HepG2 (cell line): ENCODE measurements around the gene SCFD1. TPM values are rescaled to one million over a fixed set of nuclear protein-coding genes. Genes with fewer than 3 reads are reported as not detected.

Source experiments
- ATAC-seq: fragments of 200-7000 bp; cut with Tn5 transposase; 3 replicates; pipeline ENCODE4 v1.9.1; 2020; ENCODE audit warnings: mild to moderate bottlenecking, moderate library complexity
- BruUV-seq: library from RNA; stranded (reverse); fragments of 400-500 nt; replicated peaks from 2 replicates; lab custom pipeline; 2021; lab: Mats Ljungman, UMichigan
- CTCF ChIA-PET: fragments of 300-600 bp; formaldehyde crosslinking; extraction: SDS; loops from one replicate; lab custom pipeline; 2021; ENCODE audit warnings: low total read pairs, inconsistent platforms, low intra/inter-chr PET ratio; lab: Yijun Ruan, JAX
- POLR2A ChIA-PET: fragments of 350-600 bp; sonication (Branson Sonifier 250); formaldehyde crosslinking; loops from one replicate; lab custom pipeline; 2020; ENCODE audit warnings: antibody characterized with exemption, inconsistent platforms; lab: Yijun Ruan, JAX
- DNase-seq: peaks from one replicate; pipeline ENCODE4 v3.0.0-alpha.2; 2015; ENCODE audit warnings: low spot score
- FAIRE-seq: peaks from 3 replicates; lab custom pipeline; 2011; peaks lifted over from hg19 to GRCh38; lab: Jason Lieb, UNC
- H2AFZ ChIP-seq: one replicate; pipeline ENCODE4 v1.6.1; 2011; ENCODE audit warnings: low read length, inconsistent platforms
- H3K27ac ChIP-seq: fragments of 300-600 bp; 3 replicates; pipeline ENCODE4 v1.8.0; 2011; ENCODE audit warnings: mixed run types, mild to moderate bottlenecking, mixed read lengths, low read length, inconsistent platforms; ENCODE audit not compliant: insufficient read depth; ENCODE audit errors: extremely low read length
- H3K27me3 ChIP-seq, 2 experiments: fragments of 200-600 bp in 1 of 2; 2 replicates in 1 of 2; 3 replicates in 1 of 2; pipeline versions ENCODE4 v1.6.0 to v1.8.0; 2011; ENCODE audit warnings: low read length in 2 of 2, mild to moderate bottlenecking in 2 of 2, moderate library complexity in 2 of 2, inconsistent platforms in 1 of 2; ENCODE audit not compliant: insufficient read depth in 2 of 2, control insufficient read depth in 1 of 2
- H3K36me3 ChIP-seq, 2 experiments: fragments of 200-600 bp in 1 of 2; replicated peaks in 1 of 2; 2 replicates in 1 of 2; 3 replicates in 1 of 2; pipeline versions ENCODE4 v1.5.1 to v1.8.0; 2011; ENCODE audit warnings: low read length in 2 of 2, inconsistent platforms in 1 of 2; ENCODE audit not compliant: insufficient read depth in 2 of 2, control insufficient read depth in 1 of 2
- H3K4me1 ChIP-seq: 2 replicates; pipeline ENCODE4 v1.5.1; 2012; ENCODE audit warnings: low read length, inconsistent platforms; ENCODE audit not compliant: insufficient read depth
- H3K4me2 ChIP-seq: 2 replicates; pipeline ENCODE4 v1.6.0; 2011; ENCODE audit warnings: low read depth, low read length, inconsistent platforms
- H3K4me3 ChIP-seq, 3 experiments: fragments of 200-600 bp in 1 of 3; sonication (generic), shearing (Covaris generic) in 1 of 3; replicated peaks in 1 of 3; 2 replicates each; pipeline ENCODE4 v1.5.1; 2011 to 2016; ENCODE audit warnings: low read length in 3 of 3, inconsistent platforms in 2 of 3, low read depth in 2 of 3, mild to moderate bottlenecking in 2 of 3, control low read depth in 1 of 3, mixed read lengths in 1 of 3; ENCODE audit not compliant: insufficient read depth in 1 of 3
- H3K79me2 ChIP-seq: one replicate; pipeline ENCODE4 v1.6.1; 2011; ENCODE audit warnings: low read length, inconsistent platforms; ENCODE audit not compliant: insufficient read depth
- H3K9ac ChIP-seq: 2 replicates; pipeline ENCODE4 v1.6.0; 2011; ENCODE audit warnings: mild to moderate bottlenecking, low read depth, low read length, inconsistent platforms; ENCODE audit not compliant: insufficient read depth
- H3K9me3 ChIP-seq: 2 replicates; pipeline ENCODE4 v1.5.1; 2012; ENCODE audit warnings: mild to moderate bottlenecking, low read length
- H4K20me1 ChIP-seq: 2 replicates; pipeline ENCODE4 v1.6.0; 2011; ENCODE audit warnings: inconsistent platforms, mild to moderate bottlenecking, low read length, moderate library complexity; ENCODE audit not compliant: insufficient read depth
- MAFF ChIP-seq: IDR thresholded peaks from 2 replicates; pipeline ENCODE4 v1.6.1; 2011; ENCODE audit warnings: low read depth, low read length, improper control_type of control experiment
- MAFK ChIP-seq, 2 experiments: IDR thresholded peaks in 1 of 2; conservative IDR thresholded peaks in 1 of 2; 2 replicates each; pipeline ENCODE4 v1.6.1; 2011; ENCODE audit warnings: improper control_type of control experiment in 2 of 2, low read length in 2 of 2
- PHF8 ChIP-seq: sonication (generic); formaldehyde crosslinking; IDR thresholded peaks from 2 replicates; pipeline ENCODE4 v1.5.0; 2020; ENCODE audit warnings: missing genetic modification reagents
- RBFOX2 ChIP-seq: fragments of 200-400 bp; formaldehyde crosslinking; IDR thresholded peaks from 2 replicates; pipeline ENCODE4 v1.6.1; 2017; ENCODE audit warnings: low read depth, mild to moderate bottlenecking, low read length
- TCF7L2 ChIP-seq: IDR thresholded peaks from 2 replicates; pipeline ENCODE4 v1.6.1; 2011; ENCODE audit warnings: mild to moderate bottlenecking, low read depth, low read length, moderate library complexity
- ZFP62 ChIP-seq: sonication (generic); formaldehyde crosslinking; IDR thresholded peaks from 2 replicates; pipeline ENCODE4 v1.4.0; 2020; ENCODE audit warnings: missing genetic modification reagents
- ZNF382 ChIP-seq: sonication (generic); formaldehyde crosslinking; IDR thresholded peaks from 2 replicates; pipeline ENCODE4 v1.5.0; 2020; ENCODE audit warnings: missing genetic modification reagents, mild to moderate bottlenecking, borderline replicate concordance
- in situ Hi-C: cut with HindIII; loops from 2 replicates; pipeline ENCODE4 v1.10.0; 2017; ENCODE audit warnings: low pct_unique_long_range_greater_than_20kb; ENCODE audit not compliant: extremely low pct_ligation_motif_present
- intact Hi-C: fragments of 100-400 bp; cut with micrococcal nuclease; formaldehyde crosslinking; loops from one replicate; pipeline ENCODE4 v1.10.0; 2022; ENCODE audit not compliant: unreplicated experiment
- polyA plus RNA-seq, 8 experiments: library from polyadenylated mRNA; depleted of rRNA in 3 of 8; stranded (reverse) in 7 of 8; unstranded in 1 of 8; fragments of >200 nt; fragmentation: Illumina TruSeq in 4 of 8; extraction: Trizol in 4 of 8; gene quantifications; 2 replicates each; pipeline versions ENCODE4 v1.2.1 to v1.2.3, GENCODE V29; 2011 to 2016; ENCODE audit warnings: low read depth in 4 of 8, missing spikeins in 1 of 8, mixed read lengths in 1 of 8; ENCODE audit not compliant: insufficient read depth in 1 of 8
- total RNA-seq, 5 experiments: library from RNA; depleted of rRNA; stranded (reverse); fragments of >200 nt; fragmentation: Illumina TruSeq; extraction: Trizol; gene quantifications; 2 replicates each; pipeline ENCODE4 v1.2.3, GENCODE V29; 2016; ENCODE audit warnings: low read depth in 1 of 5
- TF ChIP-seq, protein P1 (sequence below): sonication (generic); formaldehyde crosslinking; IDR thresholded peaks from 2 replicates; pipeline ENCODE4 v1.5.0; 2020; ENCODE audit warnings: mild to moderate bottlenecking, missing genetic modification reagents

The SCFD1 gene
- total and polyA plus RNA-seq, 2 of the 13 experiments (the other 11 are each of a cell fraction or from before 2014, with no cell fraction given): 235 to 256 TPM

DNA sequence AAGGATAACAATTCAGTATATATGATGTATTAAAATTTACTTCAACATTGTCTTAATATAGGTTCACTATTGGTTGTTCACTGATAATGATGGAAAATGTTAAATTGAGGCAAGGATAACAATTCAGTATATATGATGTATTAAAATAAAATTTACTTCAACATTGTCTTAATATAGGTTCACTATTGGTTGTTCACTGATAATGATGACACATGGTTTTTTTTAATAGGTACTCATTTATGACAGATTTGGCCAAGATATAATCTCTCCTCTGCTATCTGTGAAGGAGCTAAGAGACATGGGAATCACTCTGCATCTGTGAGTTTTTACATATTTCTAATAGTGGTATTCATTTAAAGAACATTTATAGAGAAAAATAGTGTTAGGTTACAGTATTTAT, 8.1 kb downstream of the SCFD1 start:
- Histone ChIP-seq H3K36me3 (peaks cover 20 to 48% of the 10 kb centered on the region in 2 experiments), H3K27me3 (no peaks in the 10 kb centered on the region), H3K4me1 (peaks cover 35% of the 10 kb centered on the region), H3K9ac (no peak overlapping the region), H3K4me3 (no peak overlapping the region), H3K27ac (no peak overlapping the region), H4K20me1 (peaks cover 43% of the 10 kb centered on the region), H2AFZ (no peak overlapping the region), H3K79me2 (peaks cover 75% of the 10 kb centered on the region), H3K9me3 (no peaks in the 10 kb centered on the region), H3K4me2 (no peak overlapping the region)
- ATAC-seq (no peak), DNase-seq (no peak), FAIRE-seq (no peak)
- intact Hi-C loops (no loop called here), in situ Hi-C loops (no loop called here)
- BruUV-seq: no TSS peak
- CTCF ChIA-PET: no interaction called here
- POLR2A ChIA-PET: interaction anchor here (3.6 kb wide), 1 partner anchor 8 kb away, joined by 17 read pairs; the partner anchor contains the start of gene SCFD1
- TF ChIP-seq MAFF (peak; percentile 76), RBFOX2 (peak; percentile 35; the same call in 1 of the 2 replicates), ZNF382 (CRISPR knock-in tag) (0 out of 2 replicates have a peak, but pooled peaks have one; percentile 68), PHF8 (CRISPR knock-in tag) (no peak), TCF7L2 (0 out of 2 replicates have a peak, but pooled peaks have one; percentile 26), MAFK (conservative IDR thresholded peaks at IDR 0.05 in 1 of 2, IDR thresholded peaks at IDR 0.05 in 1 of 2; ENCODE audit: low read length in 2 of 2) (peak; percentile 69 to 78), ZFP62 (CRISPR knock-in tag) (no peak)
- TF ChIP-seq, protein P1, sequence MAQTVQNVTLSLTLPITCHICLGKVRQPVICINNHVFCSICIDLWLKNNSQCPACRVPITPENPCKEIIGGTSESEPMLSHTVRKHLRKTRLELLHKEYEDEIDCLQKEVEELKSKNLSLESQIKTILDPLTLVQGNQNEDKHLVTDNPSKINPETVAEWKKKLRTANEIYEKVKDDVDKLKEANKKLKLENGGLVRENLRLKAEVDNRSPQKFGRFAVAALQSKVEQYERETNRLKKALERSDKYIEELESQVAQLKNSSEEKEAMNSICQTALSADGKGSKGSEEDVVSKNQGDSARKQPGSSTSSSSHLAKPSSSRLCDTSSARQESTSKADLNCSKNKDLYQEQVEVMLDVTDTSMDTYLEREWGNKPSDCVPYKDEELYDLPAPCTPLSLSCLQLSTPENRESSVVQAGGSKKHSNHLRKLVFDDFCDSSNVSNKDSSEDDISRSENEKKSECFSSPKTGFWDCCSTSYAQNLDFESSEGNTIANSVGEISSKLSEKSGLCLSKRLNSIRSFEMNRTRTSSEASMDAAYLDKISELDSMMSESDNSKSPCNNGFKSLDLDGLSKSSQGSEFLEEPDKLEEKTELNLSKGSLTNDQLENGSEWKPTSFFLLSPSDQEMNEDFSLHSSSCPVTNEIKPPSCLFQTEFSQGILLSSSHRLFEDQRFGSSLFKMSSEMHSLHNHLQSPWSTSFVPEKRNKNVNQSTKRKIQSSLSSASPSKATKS (CRISPR knock-in tag): peak; percentile 59; the same call in 1 of the 2 replicates
